GM21526 (cell line): ENCODE measurements around the gene STYK1.
"Not testable (repeated sequence)": the region's sequence is repeated elsewhere in the genome, so short reads cannot be mapped to it uniquely, and the experiment has no call there.

ENCODE experiments used
- ATAC-seq: cut with Tn5 transposase; IDR thresholded peaks from one replicate; pipeline ENCODE4 v1.9.1; 2021; ENCODE audit warnings: moderate library complexity; ENCODE audit not compliant: unreplicated experiment, low FRiP score

STYK1 gene

GRCh38 chr12:10574307-10574706 lies 99.5 kb downstream of the STYK1 start:
- ATAC-seq: no peak

- not testable (repeated sequence) for ATAC-seq
These were observed 101.8 kb downstream of the STYK1 start for GRCh38 chr12:10572021-10572490.

DNA sequence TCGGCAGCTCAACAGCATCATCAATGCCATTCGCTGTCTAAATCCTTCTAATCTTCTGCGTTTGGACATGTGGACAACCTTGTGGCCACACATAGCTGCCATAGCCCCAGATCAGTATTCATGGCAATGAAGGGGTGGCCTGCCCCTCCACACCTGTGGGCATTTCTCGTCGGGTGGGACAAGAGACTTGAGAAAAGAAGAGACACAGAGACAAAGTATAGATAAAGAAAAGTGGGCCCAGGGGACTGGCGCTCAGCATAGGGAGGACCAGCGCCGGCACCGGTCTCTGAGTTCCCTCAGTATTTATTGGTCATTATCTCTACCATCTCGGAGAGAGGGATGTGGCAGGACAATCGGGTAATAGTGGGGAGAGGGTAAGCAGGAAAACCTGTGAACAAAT lies 102.7 kb downstream of the STYK1 start:
- ATAC-seq: no peak
